K562 (cell line): ENCODE measurements around the gene EOGT.

Source experiments
- CTCF ChIP-seq, 3 experiments: IDR thresholded peaks in 2 of 3; conservative IDR thresholded peaks in 1 of 3; 2 replicates each; pipeline ENCODE4 v1.5.1; 2011 to 2012; ENCODE audit warnings: low read length in 3 of 3, mild to moderate bottlenecking in 3 of 3, control low read depth in 2 of 3, improper control_type of control experiment in 1 of 3, inconsistent platforms in 1 of 3, low read depth in 1 of 3, mixed read lengths in 1 of 3, moderate library complexity in 1 of 3; ENCODE audit not compliant: insufficient read depth in 2 of 3
- FOXO4 ChIP-seq: fragments of 450-650 bp; formaldehyde crosslinking; IDR thresholded peaks from 2 replicates; pipeline ENCODE4 v1.4.0; 2020; ENCODE audit warnings: mild to moderate bottlenecking, moderate library complexity
- L3MBTL2 ChIP-seq: fragments of 450-650 bp; IDR thresholded peaks from 2 replicates; pipeline ENCODE4 v1.6.1; 2016; ENCODE audit warnings: mild to moderate bottlenecking, moderate library complexity
- MCM3 ChIP-seq: fragments of 450-650 bp; IDR thresholded peaks from 2 replicates; pipeline ENCODE4 v1.6.1; 2016
- MTA2 ChIP-seq: fragments of 450-650 bp; IDR thresholded peaks from 2 replicates; pipeline ENCODE4 v1.6.1; 2016; ENCODE audit warnings: low read depth
- NCOA2 ChIP-seq, 2 experiments: fragments of 450-650 bp; IDR thresholded peaks; 2 replicates each; pipeline ENCODE4 v1.6.1; 2018; ENCODE audit warnings: mild to moderate bottlenecking in 2 of 2, moderate library complexity in 1 of 2; ENCODE audit not compliant: partially characterized antibody in 2 of 2
- NONO ChIP-seq, 2 experiments: fragments of 200-400 bp in 1 of 2; fragments of 450-650 bp in 1 of 2; formaldehyde crosslinking in 1 of 2; IDR thresholded peaks; 2 replicates each; pipeline ENCODE4 v1.6.1; 2017; ENCODE audit warnings: low read depth in 2 of 2, mild to moderate bottlenecking in 2 of 2, moderate library complexity in 2 of 2, low read length in 1 of 2
- POU5F1 ChIP-seq: fragments of 150-350 bp; IDR thresholded peaks from 2 replicates; pipeline ENCODE4 v1.6.1; 2014; ENCODE audit warnings: borderline replicate concordance, low read length, low read depth, mild to moderate bottlenecking; ENCODE audit not compliant: partially characterized antibody
- TAF7 ChIP-seq: fragments of 450-650 bp; IDR thresholded peaks from 2 replicates; pipeline ENCODE4 v1.6.1; 2016; ENCODE audit warnings: missing genetic modification characterization, missing compliant biosample characterization
- UBTF ChIP-seq, 2 experiments: IDR thresholded peaks; 2 replicates each; pipeline ENCODE4 v1.6.1; 2012; ENCODE audit warnings: improper control_type of control experiment in 2 of 2, low read depth in 2 of 2, low read length in 2 of 2, borderline replicate concordance in 1 of 2
- XRCC5 ChIP-seq: fragments of 200-400 bp; formaldehyde crosslinking; IDR thresholded peaks from 2 replicates; pipeline ENCODE4 v1.6.1; 2017; ENCODE audit warnings: low read depth, mild to moderate bottlenecking, low read length

GRCh38 chr3:69012800-69013252 is 658 bp downstream of the EOGT start:
- TF ChIP-seq CTCF (IDR thresholded peaks at IDR 0.05 in 2 of 3, conservative IDR thresholded peaks at IDR 0.05 in 1 of 3; ENCODE audit: insufficient read depth in 2 of 3, low read depth in 1 of 3, low read length in 3 of 3) (no peak), FOXO4 (no peak), L3MBTL2 (no peak), POU5F1 (no peak), NCOA2 (IDR thresholded peaks at IDR 0.05; ENCODE audit: partially characterized antibody in 2 of 2) (no peak), MCM3 (no peak), UBTF (IDR thresholded peaks at IDR 0.05; ENCODE audit: borderline replicate concordance in 1 of 2, low read depth in 2 of 2, low read length in 2 of 2) (no peak), NONO (IDR thresholded peaks at IDR 0.05; ENCODE audit: low read depth in 2 of 2, low read length in 1 of 2) (no peak), MTA2 (no peak), XRCC5 (no peak), TAF7 (tag) (no peak)
